CD4-positive, alpha-beta T cell treated with Interleukin-15 for 4 hours (primary cell): Measurements from ENCODE around the gene PTPN1.

ENCODE experiments used
- DNase-seq: peaks from one replicate; pipeline ENCODE4 v3.0.0-alpha.2; 2020; ENCODE audit warnings: low spot score

PTPN1 gene

DNA sequence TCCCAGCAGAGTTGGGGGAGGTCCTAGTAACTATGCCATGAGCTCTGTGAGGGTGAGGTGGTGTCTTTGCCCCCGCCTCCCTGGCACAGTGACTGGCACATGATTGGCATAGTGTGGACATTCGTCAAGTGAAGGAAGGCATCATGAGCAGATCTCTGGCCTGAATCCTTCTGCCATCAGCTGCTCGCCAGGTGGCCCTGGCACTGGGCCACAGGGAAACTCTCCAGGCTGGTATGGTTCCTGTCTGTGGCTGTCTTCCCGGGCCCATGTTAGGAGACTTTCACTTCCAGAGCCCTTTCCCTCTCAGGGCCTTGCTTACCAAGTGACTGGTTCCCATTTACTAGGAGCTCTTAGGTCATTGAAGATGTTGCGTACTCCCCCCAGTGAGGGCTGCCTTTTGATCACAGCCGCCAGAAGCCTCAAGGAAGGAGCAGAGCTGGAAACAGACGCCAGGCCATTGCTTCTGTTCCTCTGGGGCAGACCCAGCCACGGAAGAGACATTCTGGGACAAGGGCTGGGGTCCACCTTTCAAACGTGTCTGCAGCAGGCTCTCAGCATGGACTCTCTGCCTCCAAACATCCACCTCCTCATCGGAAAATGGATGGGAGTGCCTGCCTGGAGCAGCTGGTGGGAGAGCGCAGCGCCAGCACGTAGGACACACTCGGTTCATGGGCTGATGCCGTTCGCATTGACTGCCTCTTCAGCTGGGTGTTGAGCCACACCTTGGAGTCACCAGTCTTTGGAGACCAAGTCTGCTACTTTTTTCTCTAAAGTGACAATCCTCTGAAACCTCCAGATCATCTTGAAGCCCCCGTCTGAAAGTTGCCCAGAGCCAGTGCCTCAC lies 67.2 kb downstream of the PTPN1 start:
- no peak for DNase-seq

GRCh38 chr20:50578061-50578777 lies 68.0 kb downstream of the PTPN1 start:
- no peak for DNase-seq

DNA sequence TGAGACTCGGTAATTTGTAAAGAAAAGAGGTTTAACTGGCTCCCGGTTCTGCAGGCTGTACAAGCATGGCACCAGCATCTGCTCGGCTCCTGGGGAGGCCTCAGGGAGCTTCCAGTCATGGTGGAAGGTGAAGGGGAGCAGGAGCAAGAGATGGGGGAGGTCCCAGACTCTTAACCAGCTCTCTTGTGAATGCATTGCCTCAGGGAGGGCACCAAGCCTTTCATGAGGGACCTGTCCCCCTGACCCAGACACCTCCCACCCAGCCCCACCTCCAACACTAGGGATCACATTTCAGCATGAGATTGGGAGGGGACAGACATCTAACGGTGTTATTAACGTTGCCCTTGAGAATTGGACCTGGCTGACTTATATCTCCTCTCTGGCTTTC lies 68.6 kb downstream of the PTPN1 start:
- DNase-seq = no peak

GRCh38 chr20:50579511-50579910 lies 69.3 kb downstream of the PTPN1 start:
- DNase-seq = no peak

GRCh38 chr20:50580016-50580747 lies 70.0 kb downstream of the PTPN1 start:
- DNase-seq = peak; percentile 49

DNA sequence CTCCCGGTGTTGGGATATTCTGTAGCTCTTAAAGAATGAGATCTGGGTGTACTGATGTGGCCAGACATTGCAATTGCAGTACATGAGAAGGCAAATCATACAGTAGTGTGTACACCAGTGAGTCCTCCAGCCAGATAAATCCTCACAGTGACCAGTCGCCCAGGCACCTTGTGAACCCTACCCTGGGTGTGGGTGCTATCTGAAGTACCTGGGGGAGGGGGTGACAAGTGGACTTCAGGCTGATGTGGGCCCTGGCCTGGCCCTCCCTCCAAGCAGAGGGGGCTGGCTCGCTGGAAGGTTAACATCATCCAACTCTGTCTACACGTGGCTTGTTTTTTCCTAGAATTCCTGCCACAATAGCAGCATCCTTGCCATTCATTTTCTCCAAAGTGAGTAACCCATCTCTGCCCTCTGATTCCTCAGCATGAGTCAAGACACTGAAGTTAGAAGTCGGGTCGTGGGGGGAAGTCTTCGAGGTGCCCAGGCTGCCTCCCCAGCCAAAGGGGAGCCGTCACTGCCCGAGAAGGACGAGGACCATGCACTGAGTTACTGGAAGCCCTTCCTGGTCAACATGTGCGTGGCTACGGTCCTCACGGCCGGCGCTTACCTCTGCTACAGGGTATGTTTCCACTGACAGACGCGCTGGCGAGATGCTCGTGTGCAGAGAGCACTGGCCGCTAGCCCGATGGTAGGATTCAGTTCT lies 70.8 kb downstream of the PTPN1 start:
- no peak for DNase-seq

- no peak for DNase-seq
Observed at GRCh38 chr20:50582092-50582491, 71.9 kb downstream of the PTPN1 start.

DNA sequence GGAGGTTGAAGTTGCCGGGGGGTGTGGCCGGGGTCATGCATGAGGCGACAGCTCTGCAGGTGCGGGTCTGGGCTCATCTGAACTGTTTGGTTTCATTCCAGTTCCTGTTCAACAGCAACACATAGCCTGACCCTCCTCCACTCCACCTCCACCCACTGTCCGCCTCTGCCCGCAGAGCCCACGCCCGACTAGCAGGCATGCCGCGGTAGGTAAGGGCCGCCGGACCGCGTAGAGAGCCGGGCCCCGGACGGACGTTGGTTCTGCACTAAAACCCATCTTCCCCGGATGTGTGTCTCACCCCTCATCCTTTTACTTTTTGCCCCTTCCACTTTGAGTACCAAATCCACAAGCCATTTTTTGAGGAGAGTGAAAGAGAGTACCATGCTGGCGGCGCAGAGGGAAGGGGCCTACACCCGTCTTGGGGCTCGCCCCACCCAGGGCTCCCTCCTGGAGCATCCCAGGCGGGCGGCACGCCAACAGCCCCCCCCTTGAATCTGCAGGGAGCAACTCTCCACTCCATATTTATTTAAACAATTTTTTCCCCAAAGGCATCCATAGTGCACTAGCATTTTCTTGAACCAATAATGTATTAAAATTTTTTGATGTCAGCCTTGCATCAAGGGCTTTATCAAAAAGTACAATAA lies 72.5 kb downstream of the PTPN1 start:
- no peak for DNase-seq

- DNase-seq = no peak
Observed at GRCh38 chr20:50583442-50584150, 73.4 kb downstream of the PTPN1 start.

- DNase-seq = no peak
Observed at GRCh38 chr20:50584687-50585086, 74.5 kb downstream of the PTPN1 start.

DNA sequence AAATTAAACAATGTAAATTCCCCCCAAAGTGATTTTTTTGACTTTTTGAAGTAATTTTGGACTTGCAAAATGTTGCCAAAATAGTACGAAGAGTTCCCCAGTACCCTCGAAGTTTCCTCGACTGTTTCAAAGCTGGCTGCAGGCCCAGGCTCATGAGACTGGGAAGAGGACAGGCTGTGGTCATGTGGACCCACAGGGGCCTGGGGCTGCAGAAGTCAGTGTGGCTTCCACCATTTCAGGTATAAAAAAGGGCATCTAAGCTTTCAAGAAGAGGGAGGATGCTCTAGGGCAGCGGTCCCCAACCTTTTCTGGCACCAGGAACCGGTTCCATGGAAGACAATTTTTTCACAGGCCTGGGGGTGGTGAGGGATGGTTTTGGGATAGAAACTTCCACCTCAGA lies 75.0 kb downstream of the PTPN1 start:
- DNase-seq = no peak

GRCh38 chr20:50585678-50586077 lies 75.5 kb downstream of the PTPN1 start:
- DNase-seq = no peak

DNA sequence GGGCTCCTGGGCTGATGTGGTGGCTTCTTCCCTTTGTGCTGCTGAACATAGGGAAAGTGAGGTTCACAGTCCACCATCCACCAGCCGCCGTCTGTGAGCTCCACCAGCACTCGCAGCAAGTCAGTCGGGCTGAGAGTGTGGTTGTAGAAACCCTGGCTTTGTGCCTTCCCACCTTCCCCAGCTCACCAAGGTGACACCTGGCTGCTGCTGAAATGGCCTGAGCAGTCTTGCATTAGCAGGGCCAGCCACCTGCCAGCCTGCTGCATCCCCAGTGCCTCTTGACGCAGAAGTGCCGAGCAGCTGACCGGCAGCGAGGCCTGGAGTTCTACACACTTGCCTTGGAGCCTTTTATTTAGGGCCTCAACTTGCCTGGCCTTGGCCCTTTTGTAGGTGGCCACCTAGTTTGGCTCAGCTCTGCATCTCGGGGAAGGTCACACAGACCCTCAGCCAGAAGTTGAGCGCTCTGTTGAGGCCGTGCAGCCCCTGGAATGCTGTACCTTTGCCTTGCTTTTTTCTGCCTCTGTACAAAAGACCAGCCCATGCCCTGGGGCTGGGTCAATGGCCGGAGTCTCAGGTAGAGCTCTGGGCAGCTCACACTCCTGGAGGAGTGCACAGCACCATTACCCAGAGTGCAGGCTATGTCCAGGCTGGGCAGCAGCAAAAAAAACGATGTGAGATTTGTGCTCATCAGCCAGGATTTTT lies 76.5 kb downstream of the PTPN1 start:
- DNase-seq = no peak

GRCh38 chr20:50587291-50587961 lies 77.2 kb downstream of the PTPN1 start:
- DNase-seq = no peak

DNA sequence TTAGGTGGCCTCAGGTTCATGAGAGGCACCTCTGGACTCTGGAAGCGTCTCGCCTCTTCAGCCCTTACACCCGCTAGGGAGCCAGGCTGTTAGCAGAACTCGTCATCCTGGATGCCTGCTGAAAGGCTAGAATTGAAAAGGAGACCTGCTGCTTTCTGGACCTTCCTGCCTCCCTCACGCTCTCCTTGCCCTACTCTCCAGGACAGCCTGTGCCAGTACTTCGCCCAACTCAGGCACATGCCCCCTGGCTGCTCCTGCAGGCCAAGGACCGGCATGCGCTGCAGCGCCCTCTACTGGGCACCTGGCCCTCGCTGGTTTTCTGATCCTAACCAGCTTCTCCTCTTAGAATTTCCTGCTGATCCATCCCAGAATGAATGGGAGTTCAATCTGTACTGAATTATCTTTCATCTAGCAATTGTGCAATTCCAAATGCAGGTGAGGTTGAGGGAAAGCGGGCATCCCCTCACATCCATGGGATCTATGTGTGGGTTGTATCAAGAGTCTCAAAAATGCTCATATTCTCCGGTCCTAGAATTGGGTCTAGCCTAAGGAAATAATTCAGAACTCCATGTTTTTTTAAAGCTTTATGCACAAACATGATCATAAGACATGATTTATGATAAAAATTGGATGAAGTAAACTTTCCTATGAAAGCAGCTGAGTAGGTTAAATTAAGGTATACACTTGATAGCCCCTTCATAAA lies 78.0 kb downstream of the PTPN1 start:
- DNase-seq = peak; percentile 59

DNA sequence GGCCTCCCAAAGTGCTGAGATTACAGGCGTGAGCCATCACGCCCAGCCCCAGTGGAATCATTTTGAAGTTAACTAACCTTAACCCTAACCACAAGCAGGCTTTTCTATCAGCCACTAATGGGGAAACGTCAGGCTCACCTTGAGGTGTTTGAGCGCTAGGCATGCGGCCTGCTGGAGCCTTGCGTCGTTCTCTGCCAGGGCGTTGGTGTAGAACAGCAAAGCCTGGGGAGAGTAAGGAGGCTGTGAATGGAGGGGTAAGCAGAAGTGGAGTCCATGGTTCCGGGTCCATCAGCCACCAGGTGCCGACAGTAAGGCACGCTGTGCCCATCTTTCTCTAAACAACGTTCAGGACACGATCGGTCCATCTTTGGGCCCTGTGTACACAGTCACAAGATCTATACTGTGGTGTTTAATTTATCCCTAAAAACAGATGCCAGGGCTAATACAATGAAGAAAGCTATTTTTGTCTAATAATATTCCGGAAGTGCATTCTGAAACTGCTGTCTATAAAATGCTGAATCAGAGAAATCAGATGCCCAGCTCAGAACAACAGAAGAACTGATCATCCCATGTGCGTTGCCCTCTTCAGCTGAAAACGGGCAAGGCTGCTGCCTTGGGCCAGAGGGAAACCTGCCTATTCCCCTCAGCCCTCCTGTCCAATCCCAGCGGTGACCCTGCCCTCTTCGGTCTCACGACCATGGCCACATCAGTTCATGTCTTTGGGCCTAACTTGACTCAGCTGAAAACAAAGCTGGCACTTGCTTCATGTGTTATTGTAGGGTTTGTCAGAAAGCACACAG lies 79.6 kb downstream of the PTPN1 start:
- DNase-seq = no peak

DNA sequence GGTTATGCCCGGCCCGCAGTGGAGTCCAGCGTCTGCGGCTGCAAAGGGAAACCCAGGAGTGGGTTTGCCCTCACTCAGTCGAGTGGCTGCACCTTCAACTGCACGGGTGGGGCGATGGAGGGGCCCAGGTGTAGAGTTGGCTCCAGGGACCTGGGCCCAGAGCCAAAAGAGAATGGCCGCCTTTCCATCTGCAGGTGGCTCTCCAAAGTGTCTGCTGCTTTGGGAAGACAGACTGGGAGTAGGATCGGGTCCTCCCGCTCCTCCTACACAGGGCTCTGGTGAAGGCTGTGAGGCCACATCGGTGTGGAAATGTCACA lies 80.1 kb downstream of the PTPN1 start:
- no peak for DNase-seq

DNA sequence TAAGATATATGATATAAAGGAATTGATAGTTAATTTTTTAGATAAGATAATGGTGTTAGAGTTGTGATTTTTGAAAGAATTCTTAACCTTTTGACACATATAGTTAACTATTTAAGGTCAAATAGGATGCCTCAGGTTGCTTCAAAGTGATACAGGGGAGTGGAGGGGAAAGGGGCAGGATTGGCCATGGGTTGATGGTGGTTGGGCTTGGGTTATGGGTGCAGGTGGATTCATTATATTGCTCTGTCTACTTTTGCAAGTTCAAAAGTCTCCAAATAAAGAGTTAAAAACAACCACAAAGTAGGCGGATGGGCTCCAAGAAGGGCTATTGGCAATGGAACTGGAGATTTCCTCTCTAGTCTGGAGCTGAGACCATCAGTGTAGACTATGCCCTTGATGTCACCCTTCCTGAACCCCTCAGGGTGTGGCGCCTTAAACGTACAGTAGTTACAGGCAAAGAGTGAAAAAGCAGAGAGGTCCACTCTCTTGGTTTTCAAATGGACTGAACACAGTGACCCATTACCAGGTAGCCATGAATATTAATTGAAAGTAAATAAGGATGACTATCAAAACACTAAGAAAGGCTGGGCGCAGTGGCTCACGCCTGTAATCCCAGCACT lies 81.2 kb downstream of the PTPN1 start:
- no peak for DNase-seq
